GM12872 (cell line): Measurements from ENCODE around the gene RND2.

Experiments
- TF ChIP-seq, protein P1 (sequence below): IDR thresholded peaks from 3 replicates; pipeline ENCODE4 v1.5.1; 2011; ENCODE audit warnings: low read depth, mild to moderate bottlenecking, low read length, moderate library complexity; ENCODE audit not compliant: insufficient read depth

RND2 gene

DNA sequence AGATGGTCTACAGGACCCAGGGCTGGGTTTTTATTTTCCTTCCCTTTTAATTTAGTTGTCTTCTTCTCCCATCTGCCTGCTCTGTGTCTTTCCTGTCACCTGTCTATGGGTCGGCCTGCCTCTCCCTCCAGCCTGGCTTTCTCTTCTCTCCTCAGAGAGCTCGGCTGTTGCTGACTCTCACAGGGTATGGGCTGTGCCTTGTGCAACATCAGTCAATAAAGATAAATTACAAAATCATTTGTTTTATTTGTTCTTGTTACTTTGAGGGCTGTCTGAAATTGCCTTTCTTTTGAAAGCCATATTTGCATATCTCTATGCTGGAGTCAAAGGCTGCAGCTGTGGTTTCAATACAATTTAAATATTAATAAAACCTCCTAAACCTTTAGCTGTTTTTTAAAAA lies 15.6 kb downstream of the RND2 start:
- TF ChIP-seq, protein P1, sequence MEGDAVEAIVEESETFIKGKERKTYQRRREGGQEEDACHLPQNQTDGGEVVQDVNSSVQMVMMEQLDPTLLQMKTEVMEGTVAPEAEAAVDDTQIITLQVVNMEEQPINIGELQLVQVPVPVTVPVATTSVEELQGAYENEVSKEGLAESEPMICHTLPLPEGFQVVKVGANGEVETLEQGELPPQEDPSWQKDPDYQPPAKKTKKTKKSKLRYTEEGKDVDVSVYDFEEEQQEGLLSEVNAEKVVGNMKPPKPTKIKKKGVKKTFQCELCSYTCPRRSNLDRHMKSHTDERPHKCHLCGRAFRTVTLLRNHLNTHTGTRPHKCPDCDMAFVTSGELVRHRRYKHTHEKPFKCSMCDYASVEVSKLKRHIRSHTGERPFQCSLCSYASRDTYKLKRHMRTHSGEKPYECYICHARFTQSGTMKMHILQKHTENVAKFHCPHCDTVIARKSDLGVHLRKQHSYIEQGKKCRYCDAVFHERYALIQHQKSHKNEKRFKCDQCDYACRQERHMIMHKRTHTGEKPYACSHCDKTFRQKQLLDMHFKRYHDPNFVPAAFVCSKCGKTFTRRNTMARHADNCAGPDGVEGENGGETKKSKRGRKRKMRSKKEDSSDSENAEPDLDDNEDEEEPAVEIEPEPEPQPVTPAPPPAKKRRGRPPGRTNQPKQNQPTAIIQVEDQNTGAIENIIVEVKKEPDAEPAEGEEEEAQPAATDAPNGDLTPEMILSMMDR: no peak

DNA sequence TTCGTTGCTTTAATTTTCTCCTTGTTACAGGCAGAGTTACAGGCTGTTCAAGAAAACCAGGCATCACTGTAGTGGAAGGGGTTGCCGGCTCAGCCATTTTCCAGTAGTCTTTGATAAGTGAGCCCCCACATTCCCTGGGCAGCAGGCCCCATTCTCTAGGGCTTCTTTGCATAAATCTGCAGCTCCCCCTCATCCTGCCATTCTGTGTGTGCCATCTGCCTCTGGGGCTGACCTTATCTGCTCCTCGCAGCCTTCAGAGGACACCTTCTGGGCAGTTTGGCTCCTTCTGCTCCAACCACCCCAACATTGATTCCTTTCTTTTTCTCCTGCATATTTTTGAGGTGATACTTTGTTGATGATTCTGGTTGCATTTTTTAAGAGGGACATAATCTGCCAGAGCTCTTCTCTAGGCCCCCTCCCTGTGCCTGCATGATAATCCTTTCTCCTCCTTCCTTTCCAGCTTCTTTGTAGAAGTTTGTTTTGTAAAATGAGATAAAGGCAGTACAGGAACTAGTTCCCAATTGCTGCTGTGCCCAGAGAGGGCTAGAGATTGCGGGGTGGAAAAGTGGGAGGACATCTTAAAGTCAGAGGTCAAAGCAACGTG lies 17.1 kb downstream of the RND2 start:
- TF ChIP-seq, protein P1: no peak

DNA sequence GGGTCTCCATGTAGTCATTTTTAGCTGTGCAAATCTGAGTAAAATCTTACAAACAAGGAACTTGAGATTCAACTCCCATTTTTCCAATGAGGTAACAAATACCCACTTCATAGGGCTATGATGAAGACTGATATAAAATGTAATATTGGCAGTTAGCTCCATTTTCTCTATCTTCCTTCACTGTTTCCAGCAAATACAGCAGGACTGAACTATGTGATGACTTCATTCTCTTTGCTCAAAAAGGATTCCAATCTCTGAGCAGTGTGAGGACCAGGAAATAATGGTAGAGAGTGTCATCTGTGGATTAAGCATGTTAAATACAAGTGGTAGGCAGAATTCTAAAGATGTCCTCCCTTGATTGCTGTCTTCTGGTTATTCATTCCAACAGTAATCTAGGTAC lies 18.3 kb downstream of the RND2 start:
- TF ChIP-seq, protein P1: no peak

DNA sequence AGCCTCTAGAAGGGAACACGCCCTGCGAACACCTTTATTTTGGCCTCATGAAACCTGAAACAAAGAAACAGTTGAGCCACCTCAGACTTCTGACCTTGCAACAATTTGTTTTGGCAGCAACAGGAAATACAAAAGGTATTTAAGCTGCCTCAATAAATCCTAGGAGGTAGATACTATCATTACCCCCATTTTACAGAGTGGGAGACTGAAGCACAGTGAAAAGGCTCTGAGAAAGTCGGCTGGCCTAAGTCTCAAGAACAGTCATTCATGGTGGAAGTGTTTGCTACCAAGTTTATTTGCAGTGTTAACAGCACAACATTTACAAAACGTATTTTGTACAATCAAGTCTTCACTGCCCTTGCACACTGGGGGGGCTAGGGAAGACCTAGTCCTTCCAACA lies 19.0 kb downstream of the RND2 start:
- TF ChIP-seq, protein P1: no peak

DNA sequence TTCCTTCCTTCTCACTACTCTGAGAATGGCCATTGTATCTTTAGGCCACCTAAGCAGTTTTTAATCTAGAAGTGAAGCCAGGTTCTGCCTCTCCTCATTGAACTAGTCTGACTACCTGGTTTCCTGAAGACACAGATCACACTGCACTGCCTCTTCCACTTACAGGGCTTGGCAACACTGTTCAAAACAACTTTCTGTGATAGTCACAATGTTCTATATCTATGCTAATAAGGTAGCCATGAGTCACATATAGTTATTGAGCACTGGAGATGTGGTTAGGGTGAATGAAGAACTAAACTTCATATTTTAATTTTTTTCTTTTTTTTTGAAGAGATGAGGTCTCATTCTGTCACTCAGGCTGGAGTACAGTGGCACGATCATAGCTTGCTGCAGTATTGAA lies 26.9 kb downstream of the RND2 start:
- TF ChIP-seq, protein P1: no peak

DNA sequence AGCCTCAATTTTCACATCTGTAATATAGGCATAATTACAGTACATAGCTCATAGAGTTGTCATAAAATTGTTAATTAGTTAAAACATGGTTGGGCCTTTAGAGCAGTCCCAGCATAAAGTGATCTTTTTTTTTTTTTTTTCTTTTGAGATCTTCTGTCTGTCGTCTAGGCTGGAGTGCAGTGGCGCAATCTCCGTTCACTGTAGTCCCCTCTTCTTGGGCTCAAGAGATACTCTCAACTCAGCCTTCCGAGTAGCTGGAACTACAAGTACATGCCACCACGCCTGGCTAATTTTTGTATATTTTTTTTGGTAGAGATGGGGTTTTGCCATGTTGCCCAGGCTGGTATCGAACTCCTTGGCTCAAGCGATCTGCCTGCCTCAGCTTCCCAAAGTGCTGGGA lies 31.0 kb downstream of the RND2 start:
- TF ChIP-seq, protein P1: no peak

DNA sequence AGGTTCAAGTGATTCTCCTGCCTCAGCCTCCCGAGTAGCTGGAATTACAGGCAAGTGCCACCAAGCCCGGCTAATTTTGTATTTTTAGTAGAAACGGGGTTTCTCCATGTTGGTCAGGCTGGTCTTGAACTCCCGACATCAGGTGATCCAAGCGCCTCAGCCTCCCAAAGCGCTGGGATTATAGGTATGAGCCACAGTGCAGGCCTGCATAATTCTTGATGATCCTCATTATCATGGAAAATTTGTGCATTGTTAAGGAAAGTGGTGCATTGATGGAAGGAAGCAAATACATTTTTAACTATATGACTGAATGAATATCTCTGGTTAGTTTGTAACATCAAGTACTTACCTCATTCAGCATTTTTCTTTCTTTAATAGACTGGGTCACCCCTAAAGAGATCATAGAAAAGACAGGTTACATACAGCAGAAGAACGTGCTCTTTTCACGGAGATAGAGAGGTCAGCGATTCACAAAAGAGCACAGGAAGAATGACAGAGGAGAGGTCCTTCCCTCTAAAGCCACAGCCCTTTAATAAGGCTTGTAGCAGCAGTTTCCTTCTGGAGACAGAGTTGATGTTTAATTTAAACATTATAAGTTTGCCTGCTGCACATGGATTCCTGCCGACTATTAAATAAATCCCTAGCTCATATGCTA lies 38.1 kb downstream of the RND2 start:
- TF ChIP-seq, protein P1: no peak
